HUES64 (cell line): ENCODE measurements around the gene XG.
"Not testable (repeated sequence)": the region's sequence is repeated elsewhere in the genome, so short reads cannot be mapped to it uniquely, and the experiment has no call there.

Source experiments
- H3K27ac ChIP-seq: 2 replicates; pipeline ENCODE4 v1.7.0; 2013; ENCODE audit warnings: low read depth, low read length, inconsistent platforms
- H3K27me3 ChIP-seq: 2 replicates; pipeline ENCODE4 v1.6.1; 2013; ENCODE audit warnings: mild to moderate bottlenecking, low read length; ENCODE audit not compliant: insufficient read depth
- H3K36me3 ChIP-seq: 2 replicates; pipeline ENCODE4 v1.6.1; 2013; ENCODE audit warnings: mild to moderate bottlenecking, low read length; ENCODE audit not compliant: insufficient read depth
- H3K4me1 ChIP-seq: 2 replicates; pipeline ENCODE4 v1.6.1; 2013; ENCODE audit warnings: mild to moderate bottlenecking, low read length, moderate library complexity; ENCODE audit not compliant: insufficient read depth
- H3K4me3 ChIP-seq: 2 replicates; pipeline ENCODE4 v1.5.1; 2013; ENCODE audit warnings: mild to moderate bottlenecking, low read length, moderate library complexity
- H3K9ac ChIP-seq: 2 replicates; pipeline ENCODE4 v1.6.1; 2013; ENCODE audit warnings: mild to moderate bottlenecking, low read depth, low read length
- H3K9me3 ChIP-seq: 2 replicates; pipeline ENCODE4 v1.6.1; 2013; ENCODE audit warnings: low read depth, low read length; ENCODE audit not compliant: insufficient read depth
- WGBS: fragments of 150-250, 120-280 bp; methylation state at CpG from one replicate; pipeline ENCODE4 v1.1.7; 2013; ENCODE audit warnings: missing lambda C conversion rate; 5-methylcytosine and 5-hydroxymethylcytosine counted together

XG gene

GRCh38 chrX:2781698-2782097 is 29.9 kb downstream of the XG start:
- Histone ChIP-seq H3K27ac (peak overlapping the region; percentile 83; the same call in 1 of the 2 replicates), H3K36me3 (no peaks in the 10 kb centered on the region), H3K4me3 (no peak overlapping the region)

GRCh38 chrX:2782171-2782570 is 30.3 kb downstream of the XG start:
- Histone ChIP-seq H3K4me1 (peaks cover 30% of the 10 kb centered on the region), H3K9ac (0 out of 2 replicates have a peak overlapping the region, but pooled peaks have one; percentile 19), H3K4me3 (no peak overlapping the region), H3K36me3 (no peaks in the 10 kb centered on the region), H3K27ac (peak overlapping the region; percentile 83; the same call in 1 of the 2 replicates), H3K9me3 (no peaks in the 10 kb centered on the region), H3K27me3 (no peaks in the 10 kb centered on the region)
- 42% methylated on average over 4 of the region's 4 CpGs for WGBS

More at GRCh38 chrX:2781698-2782097, 29.9 kb downstream of the XG start:
- Histone ChIP-seq H3K9ac (no peak overlapping the region), H3K4me1 (peaks cover 35% of the 10 kb centered on the region), H3K27me3 (no peaks in the 10 kb centered on the region), H3K9me3 (no peaks in the 10 kb centered on the region)
- 68% methylated on average over 6 of the region's 6 CpGs for WGBS

- H3K27ac ChIP-seq = no peak overlapping the region
- 80% methylated on average over 4 of the region's 4 CpGs for WGBS
Observed at GRCh38 chrX:2782778-2783177, 30.9 kb downstream of the XG start.

GRCh38 chrX:2784026-2784425 is 32.2 kb downstream of the XG start:
- no peak overlapping the region for H3K27ac ChIP-seq
- no peak overlapping the region for H3K9ac ChIP-seq
- H3K9me3 ChIP-seq = no peaks in the 10 kb centered on the region
- no peaks in the 10 kb centered on the region for H3K27me3 ChIP-seq
- no peak overlapping the region for H3K4me3 ChIP-seq
- H3K4me1 ChIP-seq = peaks cover 29% of the 10 kb centered on the region
- WGBS = 89% methylated on average over 6 of the region's 6 CpGs
- no peaks in the 10 kb centered on the region for H3K36me3 ChIP-seq

More at GRCh38 chrX:2782778-2783177, 30.9 kb downstream of the XG start:
- no peaks in the 10 kb centered on the region for H3K27me3 ChIP-seq
- H3K4me1 ChIP-seq = peaks cover 29% of the 10 kb centered on the region
- H3K9ac ChIP-seq = no peak overlapping the region
- H3K36me3 ChIP-seq = no peaks in the 10 kb centered on the region
- no peaks in the 10 kb centered on the region for H3K9me3 ChIP-seq
- H3K4me3 ChIP-seq = no peak overlapping the region

- H3K4me3 ChIP-seq = no peak overlapping the region
Observed at GRCh38 chrX:2785538-2785937, 33.7 kb downstream of the XG start.

GRCh38 chrX:2788980-2789379 is 37.1 kb downstream of the XG start:
- H3K9ac ChIP-seq = no peak overlapping the region
- H3K27me3 ChIP-seq = no peaks in the 10 kb centered on the region
- H3K27ac ChIP-seq = no peak overlapping the region
- peaks cover 12% of the 10 kb centered on the region; the same call in 1 of the 2 replicates for H3K4me1 ChIP-seq
- H3K9me3 ChIP-seq = no peaks in the 10 kb centered on the region
- no peak overlapping the region for H3K4me3 ChIP-seq
- WGBS = 95% methylated on average over 3 of the region's 4 CpGs
- no peaks in the 10 kb centered on the region for H3K36me3 ChIP-seq

More at GRCh38 chrX:2785538-2785937, 33.7 kb downstream of the XG start:
- no peaks in the 10 kb centered on the region for H3K9me3 ChIP-seq
- peaks cover 28% of the 10 kb centered on the region for H3K4me1 ChIP-seq
- 93% methylated on average over 4 of the region's 4 CpGs for WGBS
- no peak overlapping the region for H3K27ac ChIP-seq
- H3K27me3 ChIP-seq = no peaks in the 10 kb centered on the region
- H3K36me3 ChIP-seq = no peaks in the 10 kb centered on the region
- H3K9ac ChIP-seq = no peak overlapping the region

- Histone ChIP-seq H3K4me1 (peaks cover 12% of the 10 kb centered on the region; the same call in 1 of the 2 replicates), H3K9ac (no peak overlapping the region), H3K4me3 (no peak overlapping the region), H3K9me3 (no peaks in the 10 kb centered on the region), H3K36me3 (no peaks in the 10 kb centered on the region), H3K27me3 (no peaks in the 10 kb centered on the region), H3K27ac (no peak overlapping the region)
- WGBS = 100% methylated on average over 1 of the region's 3 CpGs
Observed at GRCh38 chrX:2789569-2789968, 37.7 kb downstream of the XG start.

GRCh38 chrX:2793752-2794151 is 41.9 kb downstream of the XG start:
- no peaks in the 10 kb centered on the region for H3K36me3 ChIP-seq
- no peak overlapping the region for H3K4me3 ChIP-seq
- no peaks in the 10 kb centered on the region for H3K9me3 ChIP-seq
- no peak overlapping the region for H3K27ac ChIP-seq
- H3K9ac ChIP-seq = no peak overlapping the region
- H3K27me3 ChIP-seq = no peaks in the 10 kb centered on the region
- H3K4me1 ChIP-seq = peaks cover 6% of the 10 kb centered on the region; the same call in 1 of the 2 replicates
- 67% methylated on average over 7 of the region's 7 CpGs for WGBS

- no peak overlapping the region for H3K27ac ChIP-seq
- H3K36me3 ChIP-seq = no peaks in the 10 kb centered on the region
- no peak overlapping the region for H3K4me3 ChIP-seq
- H3K4me1 ChIP-seq = peaks cover 10% of the 10 kb centered on the region
- no peak overlapping the region for H3K9ac ChIP-seq
- H3K9me3 ChIP-seq = no peaks in the 10 kb centered on the region
- no peaks in the 10 kb centered on the region for H3K27me3 ChIP-seq
- WGBS = 91% methylated on average over 19 of the region's 19 CpGs
Observed at GRCh38 chrX:2794336-2794735, 42.5 kb downstream of the XG start.

GRCh38 chrX:2796808-2797207 is 45.0 kb downstream of the XG start:
- H3K36me3 ChIP-seq, H3K4me3 ChIP-seq, H3K9me3 ChIP-seq, H3K27ac ChIP-seq, H3K9ac ChIP-seq, H3K27me3 ChIP-seq: not testable (repeated sequence)
- peaks cover 17% of the 10 kb centered on the region for H3K4me1 ChIP-seq
- 93% methylated on average over 13 of the region's 15 CpGs for WGBS

- Histone ChIP-seq H3K9ac (peak overlapping the region; percentile 44; the same call in 1 of the 2 replicates), H3K27ac (peak overlapping the region; percentile 90; the same call in 1 of the 2 replicates), H3K4me1 (peaks cover 11% of the 10 kb centered on the region), H3K36me3 (no peaks in the 10 kb centered on the region), H3K9me3 (no peaks in the 10 kb centered on the region), H3K27me3 (no peaks in the 10 kb centered on the region), H3K4me3 (peak overlapping the region; percentile 49; the same call in 1 of the 2 replicates)
- WGBS = 58% methylated on average over 4 of the region's 4 CpGs
Observed at GRCh38 chrX:2799369-2799768, 47.5 kb downstream of the XG start.

- Histone ChIP-seq H3K27ac (peak overlapping the region; percentile 94; the same call in 1 of the 2 replicates), H3K4me3 (peak overlapping the region; percentile 49), H3K4me1 (peaks cover 11% of the 10 kb centered on the region), H3K9ac (peak overlapping the region; percentile 71; the same call in 1 of the 2 replicates)
- not testable (repeated sequence) for H3K9me3 ChIP-seq, H3K36me3 ChIP-seq, H3K27me3 ChIP-seq
- 7% methylated on average over 3 of the region's 5 CpGs for WGBS
Observed at GRCh38 chrX:2799980-2800379, 48.1 kb downstream of the XG start.
